Activated CD8-positive, alpha-beta memory T cell treated with anti-CD3 and anti-CD28 coated beads for 1 hour (primary cell): ENCODE results near the gene NOC4L.

Experiments
- DNase-seq, 2 donors: peaks; one replicate each; pipeline ENCODE4 v3.0.0-alpha.2; 2020; ENCODE audit warnings: low read depth in 1 of 2; ENCODE audit errors: extremely low read depth in 1 of 2

NOC4L gene

DNA sequence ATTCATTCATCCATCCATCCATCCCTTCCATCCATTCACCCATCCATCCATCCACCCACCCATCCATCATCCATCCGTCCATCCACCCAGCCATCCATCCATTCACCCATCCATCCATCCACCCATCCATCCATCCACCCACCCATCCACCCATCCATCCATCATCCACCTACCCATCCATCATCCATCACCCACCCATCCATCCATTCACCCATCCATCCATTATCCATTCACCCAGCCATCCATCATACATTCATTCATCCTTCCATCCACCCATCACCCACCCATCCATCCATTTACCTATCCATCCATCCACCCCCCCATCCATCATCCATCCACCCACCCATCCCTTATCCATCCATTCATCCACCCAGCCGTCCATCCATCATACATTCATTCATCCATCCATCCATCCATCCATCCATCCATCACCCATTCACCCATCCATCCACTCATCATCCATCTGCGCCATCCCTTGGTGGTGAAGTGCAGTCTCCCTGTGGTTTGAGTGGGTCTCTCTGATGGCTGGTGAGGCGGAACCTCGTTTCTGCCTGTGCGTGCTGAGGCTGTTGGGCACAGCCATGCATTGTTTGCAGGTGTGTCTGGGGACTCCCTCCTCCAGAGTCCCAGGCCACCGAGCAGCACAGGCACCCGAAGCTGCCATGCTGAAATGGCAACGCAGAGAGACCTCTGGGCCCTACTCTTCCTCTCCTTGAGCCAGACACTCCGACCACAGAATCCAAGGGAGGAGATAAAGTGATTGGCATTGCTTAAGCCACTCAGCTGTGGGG, 22.7 kb downstream of the NOC4L start:
- DNase-seq = no peak

DNA sequence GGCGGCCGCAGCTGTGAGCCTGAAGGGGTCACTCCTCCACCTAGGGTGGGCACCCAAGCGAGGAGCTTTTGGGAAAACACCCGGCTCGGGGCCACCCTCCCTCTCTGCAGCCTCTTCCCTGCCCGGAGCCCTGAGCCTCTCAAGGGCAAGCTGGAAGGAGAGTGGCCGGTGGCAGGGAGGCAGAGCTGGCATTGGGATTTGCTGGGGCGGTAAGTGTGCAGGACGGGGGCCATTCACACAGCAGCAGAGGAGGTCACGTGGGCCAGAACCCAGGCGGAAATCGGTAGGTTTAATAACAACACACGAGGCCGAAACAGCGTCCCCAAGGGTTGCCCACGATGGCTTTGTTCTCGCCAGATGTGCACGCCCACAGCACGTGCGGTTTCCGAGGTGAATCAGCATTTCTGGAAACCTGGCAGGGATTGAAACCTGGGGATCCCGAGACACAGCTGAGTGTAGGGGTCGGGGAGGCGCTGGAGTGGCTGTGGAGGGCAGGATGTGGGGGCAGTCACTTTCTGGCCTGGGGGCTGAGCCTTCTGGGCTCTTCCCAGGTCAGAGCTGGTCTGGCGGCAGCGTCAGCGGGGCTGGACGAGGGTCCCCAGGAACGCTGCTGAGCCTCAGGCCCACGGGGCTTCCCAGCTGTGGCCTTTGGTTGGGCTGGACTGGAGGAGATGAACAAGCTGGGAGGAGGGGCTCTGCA, 23.5 kb downstream of the NOC4L start:
- DNase-seq = no peak

DNA sequence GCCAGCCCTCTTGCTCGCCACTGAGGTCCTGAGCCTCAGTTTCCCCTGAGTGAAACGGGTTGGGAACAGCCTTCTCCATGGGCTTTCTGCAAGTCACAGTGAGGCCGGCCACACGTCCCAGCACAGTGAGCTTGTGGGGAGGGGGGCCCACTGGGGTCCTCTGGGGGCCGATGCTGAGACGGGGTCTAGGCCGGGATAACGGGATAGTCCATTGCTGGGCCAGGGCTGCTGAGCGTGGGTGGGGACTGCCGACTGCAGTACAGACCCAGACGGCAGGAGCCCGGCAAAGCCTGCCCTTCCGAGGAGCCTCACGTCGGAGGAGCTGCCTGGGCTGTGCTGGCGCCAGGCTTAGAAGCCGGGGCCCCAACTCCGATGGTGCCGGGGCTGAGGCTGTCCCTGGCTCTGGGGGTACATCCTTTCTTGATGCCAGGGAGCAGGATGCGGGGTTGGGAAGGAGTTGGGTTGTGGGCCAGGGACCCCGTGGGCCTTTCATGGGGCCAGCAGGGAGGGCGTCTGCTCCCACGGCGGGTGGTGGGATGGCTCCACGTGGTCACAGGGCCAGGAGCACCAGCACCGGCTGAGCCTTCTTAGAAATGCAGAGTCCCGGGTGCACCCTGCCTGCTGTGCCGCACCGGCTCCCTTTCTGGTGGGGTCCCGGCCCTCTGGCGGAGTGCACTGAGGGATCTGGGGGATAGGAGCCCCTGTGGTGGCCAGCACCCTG, 24.2 kb downstream of the NOC4L start:
- no peak for DNase-seq

DNA sequence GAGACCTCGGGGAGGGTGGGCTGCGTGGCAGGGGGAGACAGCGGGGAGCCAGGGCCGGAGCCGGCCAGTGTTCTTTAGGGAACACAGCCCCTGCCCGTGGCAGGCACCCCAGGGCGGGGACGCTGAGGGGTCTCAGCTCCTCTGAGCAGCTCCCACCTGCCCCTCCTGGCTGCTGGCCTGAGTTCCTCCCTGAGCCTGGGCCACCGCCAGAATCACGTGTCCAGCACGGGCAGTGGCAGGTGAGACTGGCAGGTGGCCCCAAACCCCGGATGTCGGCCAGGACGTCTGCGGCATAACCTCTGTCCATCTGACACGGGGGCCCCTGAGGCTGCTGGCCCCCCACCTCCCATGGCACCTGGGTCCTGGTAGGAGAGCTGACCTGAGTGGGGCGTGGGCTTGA, 25.1 kb downstream of the NOC4L start:
- no peak for DNase-seq

DNA sequence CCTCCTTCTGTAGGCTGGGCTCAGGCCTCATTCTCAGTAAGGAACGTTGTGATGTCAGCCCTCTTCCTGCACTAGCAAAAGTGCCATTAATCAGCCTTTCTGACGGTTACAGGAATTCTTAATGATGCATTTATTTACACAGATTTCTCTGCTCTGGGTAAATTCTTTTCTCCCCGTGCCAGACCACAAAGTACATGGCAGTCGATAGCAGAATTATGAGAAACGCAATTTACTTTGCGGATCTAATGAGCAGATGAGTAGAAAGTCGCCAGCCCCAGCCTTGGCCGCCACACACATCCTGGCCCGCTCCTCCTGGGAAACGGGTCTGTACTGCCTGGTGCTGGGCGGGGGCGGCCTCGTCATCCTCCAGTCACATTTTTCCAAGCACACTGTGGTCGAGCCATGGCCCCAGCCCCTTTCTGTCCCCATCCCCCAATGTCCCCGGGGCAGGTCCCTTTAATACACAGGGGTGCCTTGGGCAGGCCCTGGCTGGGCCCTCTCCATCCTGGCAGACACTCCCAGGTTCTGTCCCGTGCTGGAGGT, 25.9 kb downstream of the NOC4L start:
- no peak for DNase-seq

DNA sequence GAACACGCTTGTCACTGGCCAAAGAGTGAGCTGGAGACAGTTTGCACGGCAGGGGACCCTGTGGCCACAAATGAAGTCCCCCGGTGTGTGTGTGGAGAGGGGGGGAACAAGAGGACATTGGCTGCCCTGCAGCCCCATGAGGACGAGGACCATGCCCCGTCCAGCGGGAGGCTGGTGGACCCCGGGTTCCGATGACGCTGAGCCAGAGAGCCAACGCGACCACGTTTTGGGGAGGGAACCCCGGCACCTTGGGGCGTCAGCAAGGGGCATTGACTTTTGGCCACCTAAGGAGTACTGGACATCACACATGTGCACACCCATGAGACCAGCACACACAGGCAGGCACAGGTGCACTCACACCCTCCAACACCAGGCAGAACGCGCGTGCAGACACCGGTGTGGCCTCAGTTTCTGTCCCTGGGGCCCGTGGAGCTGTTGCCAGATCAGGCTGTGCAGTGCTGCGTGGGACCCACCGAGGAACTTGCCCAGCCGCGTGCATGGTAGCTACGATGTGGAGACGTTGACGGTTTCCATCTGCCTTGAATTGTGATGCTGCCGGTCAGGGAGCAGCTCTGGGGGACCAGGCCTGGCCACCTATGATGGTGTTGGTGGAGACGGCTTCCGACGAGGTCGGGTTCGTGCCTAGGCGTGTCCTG, 26.5 kb downstream of the NOC4L start:
- DNase-seq = no peak

DNA sequence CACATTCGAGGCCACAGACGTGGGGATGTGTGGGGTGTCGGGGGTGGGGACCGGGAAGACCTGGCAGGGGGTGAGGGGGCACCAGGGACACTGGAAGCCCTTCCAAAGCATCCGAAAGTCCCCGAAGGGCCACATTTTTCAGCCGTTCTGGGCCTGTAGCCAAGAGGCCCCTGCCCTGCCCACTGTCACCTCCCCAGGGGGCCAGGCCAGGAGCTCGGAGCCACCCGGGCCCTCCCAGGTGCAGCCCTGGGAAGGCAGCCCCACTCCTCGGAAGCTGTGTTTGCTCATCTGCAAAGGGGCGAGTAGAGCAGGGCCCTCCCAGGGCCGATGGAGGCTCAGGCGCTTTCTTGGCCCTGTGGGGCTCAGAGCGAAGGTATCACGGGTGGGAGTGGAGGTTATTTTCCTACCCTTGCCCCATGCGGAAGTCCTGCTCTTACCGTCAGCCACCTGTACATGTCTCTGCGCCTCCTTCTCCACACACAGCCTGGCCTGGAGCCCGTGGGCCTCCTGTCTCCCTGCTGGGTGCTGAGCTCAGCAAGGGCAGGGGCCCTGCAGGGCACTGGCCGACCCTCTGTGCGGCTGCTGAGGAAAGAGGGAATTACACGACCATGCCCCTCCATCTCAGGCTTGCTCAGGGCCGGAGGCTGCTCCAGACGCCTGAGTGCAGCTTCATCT, 27.2 kb downstream of the NOC4L start:
- DNase-seq = no peak

DNA sequence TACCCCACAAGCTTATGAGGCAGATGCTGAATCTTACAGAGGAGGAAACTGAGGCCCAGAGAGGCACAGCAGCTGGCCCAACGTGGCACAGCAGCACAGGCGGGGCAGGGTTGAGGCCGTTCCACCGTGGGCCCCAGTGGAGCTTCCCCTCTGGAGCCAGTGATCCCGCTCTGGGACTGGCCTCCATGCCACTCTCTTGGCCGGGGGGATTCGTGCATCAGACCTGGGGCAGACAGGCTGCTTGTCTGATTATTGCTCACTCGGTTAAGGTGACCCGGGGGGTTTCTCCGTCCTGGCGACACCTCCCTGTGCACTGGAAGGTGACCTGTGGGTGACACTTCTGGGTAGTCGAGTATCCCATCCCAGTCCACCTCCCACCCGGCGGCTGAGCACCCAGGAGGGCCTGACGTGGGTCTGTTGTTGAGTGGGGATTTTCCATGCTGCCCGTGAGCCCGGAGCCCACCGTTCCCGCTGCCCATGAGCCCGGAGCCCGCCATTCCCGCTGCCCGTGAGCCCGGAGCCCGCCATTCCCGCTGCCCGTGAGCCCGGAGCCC, 27.8 kb downstream of the NOC4L start:
- no peak for DNase-seq

DNA sequence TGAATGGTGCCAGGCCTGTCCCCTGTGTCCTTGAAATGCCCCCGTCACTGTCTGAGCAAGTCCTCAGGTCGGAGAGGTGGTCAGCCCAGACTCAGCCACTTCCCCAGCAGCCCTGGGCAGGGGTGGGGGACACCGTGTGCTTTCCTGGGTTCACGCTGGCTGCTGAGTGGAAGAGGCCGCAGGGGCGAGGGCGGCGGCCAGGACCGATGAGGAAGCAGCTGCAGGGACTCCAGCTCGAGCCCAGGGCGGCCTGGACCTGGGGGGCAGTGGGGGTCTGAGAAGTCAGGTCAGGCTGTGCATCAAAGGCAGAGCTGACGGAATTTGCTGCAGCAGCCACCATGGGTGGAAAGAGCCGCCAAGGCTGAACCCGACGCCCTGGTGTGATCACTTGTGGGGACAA, 28.4 kb downstream of the NOC4L start:
- no peak for DNase-seq

DNA sequence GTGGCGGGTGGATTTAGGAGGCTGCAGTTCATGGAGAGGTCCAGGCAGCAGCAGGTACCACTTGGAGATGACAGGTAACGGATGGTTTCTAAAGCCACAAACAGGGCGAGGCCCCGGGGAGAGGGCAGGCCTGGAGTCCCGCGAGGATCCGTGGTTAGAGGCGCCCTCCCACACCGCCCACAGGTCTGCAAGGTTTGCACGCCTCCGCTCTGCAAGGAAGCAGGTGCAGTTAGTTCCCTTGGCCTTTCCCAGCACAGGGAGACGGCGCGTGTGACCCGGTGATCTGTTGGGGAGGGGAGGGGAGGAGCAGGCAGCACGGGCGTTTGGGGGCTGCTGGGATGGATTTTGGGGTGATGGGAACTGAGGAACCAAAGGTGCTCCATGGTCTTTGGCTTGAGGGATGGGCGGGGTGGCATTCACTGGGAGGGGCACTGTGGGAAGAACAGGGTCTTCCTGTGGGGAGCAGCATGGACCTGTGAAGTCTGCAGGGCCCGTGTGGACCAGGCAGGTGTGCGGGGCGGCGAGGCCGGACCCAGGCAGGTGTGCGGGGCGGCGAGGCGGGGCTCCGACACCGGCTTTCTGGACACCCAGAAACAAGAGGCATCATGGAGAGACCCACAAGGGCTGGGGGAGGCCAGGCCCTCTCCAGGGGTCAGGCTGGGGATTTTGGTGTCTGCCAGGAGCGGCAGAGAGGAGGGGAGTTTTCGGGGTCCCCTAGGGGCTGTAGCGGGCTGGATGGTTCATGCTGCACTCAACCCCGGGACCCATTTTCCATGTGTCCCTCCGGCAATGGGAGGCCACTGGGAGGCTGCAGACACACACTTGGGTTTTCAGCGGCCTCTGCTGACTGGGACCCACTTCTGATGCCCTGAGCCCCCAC, 29.1 kb downstream of the NOC4L start:
- no peak for DNase-seq

DNA sequence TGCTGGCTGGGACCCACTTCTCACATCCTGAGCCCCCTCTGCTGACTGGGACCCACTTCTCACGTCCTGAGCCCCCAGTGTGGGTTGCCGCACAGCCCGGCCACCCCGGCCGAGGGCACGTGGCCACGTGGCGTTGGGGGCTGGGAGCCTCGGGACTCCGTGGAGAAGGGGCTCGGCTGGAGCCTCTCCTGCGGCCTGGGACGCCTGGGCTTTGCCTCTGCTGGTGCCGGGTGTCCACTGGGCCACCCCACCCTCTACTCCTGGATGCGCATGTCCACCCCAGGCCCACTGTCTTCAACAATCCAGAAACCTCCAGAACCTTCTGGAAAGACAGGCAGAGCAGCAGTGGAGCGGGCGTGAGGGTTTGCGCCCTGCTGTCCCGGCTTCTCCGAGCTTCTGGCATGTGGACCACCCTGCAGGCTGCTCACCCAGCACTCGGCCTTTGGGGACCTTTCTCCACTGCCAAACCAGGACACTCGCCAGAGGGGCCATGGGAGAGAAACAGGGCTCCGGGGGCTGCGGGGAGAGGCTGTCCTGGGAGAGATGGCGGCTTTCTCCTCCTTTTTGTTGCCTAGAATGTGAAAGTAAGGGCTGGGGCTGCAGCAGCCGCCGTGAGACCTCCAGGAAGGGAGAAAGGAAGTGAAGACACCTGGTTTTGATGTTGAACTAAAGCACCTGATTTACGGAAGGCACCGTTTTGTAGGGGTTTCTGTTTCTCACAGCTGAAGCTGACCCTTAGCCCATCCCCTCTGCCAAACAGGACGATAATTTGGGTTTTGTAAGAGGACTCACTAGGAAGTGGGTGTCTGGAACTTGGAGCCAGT, 30.0 kb downstream of the NOC4L start:
- no peak for DNase-seq

DNA sequence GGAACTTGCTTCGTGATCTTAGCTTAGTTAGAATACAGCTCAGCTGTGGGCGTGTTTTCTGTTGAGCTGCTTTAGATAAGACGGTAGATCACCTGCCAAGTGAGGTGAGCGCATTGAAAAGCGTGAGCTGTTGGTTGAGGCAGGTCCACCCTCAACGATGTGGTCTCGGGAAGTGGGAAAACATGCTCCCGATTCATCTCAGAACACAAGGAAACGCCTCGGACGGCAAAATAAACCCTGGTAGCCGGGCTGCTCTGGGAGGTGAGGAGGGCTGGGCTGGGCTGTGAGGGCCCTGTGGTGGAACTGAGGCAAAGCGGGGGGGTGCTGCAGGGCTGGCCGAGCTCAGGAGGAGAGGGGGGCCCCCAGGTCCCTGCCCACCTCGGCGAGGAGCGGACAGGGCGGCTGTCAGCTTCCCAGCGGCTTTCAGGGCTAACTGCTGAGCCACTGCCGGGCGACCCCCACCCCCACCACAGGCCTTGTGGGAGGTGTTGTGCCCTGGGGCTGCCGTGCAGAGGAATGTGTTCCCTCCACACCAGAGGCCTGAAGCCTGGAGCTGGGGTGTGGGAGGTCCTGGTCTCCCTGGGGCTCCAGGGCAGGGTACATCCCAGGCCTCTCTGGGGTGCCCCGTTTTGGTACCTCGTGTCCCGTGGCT, 30.7 kb downstream of the NOC4L start:
- DNase-seq = no peak

DNA sequence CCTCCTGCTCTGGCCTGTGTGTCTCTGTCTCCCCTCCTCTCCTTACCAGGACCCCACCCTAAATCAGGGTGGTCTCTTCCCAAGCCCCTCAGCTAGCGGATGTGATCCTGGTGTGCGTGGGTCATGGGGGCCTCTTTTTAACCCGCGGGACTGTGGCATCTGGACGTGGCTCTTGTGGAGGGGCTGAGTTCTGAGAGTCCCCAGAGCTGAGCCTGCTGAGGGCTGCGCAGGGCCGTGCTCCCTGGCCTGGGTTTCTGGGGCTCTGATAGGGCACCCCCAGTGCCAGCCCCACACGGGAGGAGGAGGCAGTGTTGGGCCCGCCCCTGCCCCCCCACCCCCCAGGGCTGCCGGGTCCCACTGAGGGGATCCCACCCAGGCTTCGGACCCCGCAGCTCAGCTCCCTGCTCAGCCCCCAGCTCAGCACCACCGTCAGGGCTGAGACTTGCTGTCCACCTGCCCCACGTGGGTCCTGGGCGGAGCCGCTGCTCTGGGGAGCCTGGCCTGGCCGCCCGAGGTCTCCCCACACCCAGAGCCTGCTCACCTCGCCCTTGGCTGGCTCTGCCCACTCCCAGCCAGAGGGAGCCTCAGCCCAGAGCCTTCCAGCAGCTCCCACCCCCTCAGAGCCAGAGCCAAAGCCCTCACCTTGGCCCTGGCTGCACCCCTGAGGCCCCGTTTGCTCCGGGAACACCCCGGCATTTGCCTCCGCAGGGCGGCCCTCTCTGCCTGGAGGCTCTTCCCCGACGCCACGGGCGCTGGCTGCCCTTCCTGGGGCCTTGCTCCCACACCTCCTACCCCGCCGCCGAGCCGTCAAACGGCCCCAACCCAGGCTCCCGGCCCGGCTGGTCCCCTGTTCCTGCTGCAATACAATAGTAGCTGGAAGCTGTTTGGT, 31.5 kb downstream of the NOC4L start:
- no peak for DNase-seq

DNA sequence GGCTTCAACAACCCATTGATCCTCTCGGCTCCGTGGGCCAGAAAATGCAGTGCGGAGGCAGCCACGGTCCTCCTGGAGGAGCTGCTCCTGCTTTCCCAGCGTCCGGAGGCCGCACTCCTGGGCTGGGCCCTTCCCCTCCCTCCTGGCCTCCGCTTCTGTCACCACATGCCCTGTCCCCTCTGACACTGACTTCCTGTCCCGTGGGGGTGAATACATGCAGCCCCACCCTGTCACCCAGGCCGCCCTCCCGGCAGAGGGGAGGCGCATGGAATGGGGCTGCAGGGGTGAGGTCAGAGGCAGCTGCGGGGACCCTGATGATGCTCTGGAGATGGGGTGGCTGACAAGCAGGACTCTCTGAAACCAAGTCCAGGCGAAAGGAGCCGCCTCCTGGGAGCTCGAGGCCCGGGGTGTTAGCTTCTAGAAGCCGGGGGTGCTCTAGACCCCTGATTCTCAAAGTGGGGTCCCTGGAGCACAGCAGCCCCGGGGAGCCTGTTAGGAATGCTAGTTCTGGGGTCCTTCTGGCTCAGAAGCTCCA, 32.2 kb downstream of the NOC4L start:
- no peak for DNase-seq

DNA sequence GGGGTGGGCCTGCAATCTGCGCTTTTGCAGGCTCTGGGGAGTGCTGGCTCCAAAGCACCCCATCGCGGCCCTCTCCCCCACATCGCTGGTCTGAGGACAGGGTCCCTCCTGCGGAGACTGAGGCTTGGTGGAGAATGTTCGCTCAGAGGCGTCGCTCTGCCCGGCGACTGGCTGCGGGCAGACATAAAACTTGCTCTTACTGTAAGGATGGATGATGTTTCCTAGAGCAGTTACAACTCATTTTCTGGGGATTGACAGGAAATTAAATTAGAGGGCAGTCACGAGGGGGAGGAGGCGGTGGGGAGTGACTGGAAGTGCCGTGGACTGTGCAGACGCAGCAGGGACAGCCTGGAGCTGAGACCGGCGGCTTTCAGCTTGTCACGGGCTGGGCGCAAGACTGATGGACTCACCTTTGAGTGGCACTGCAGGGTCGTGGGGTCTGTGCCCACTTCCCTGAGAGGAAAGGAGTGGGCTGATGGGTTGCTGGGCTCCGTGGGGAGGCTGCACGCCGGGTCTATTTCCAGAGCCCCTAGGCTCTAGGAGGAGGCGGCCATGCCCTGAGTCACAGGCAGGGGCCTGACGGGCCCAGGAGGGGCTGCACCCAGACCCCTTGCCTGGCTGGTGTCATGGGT, 32.8 kb downstream of the NOC4L start:
- DNase-seq = no peak

DNA sequence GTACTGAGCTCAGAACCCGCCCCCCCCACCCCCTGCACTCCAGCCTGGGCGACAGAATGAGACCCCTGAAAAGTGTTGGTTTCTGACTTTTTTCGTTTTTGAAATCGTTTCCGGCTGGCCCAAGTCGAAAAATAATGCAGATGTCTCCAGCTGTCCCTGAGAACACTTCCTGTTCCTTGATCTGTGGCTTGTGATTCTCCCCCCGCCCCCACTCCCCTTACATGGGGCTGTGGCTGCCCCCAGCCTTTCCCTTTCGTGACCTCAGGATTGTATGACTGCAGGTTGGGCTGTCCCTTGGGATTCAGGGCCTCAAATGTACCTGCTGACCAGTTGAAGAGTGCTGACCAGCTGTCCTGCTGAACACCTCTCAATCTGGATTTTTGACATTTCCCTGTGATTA, 34.1 kb downstream of the NOC4L start:
- no peak for DNase-seq
